Endothelial cell of umbilical vein (primary cell): ENCODE measurements around the gene DUSP10.

Experiments used
- CTCF ChIP-seq, 2 donors: IDR thresholded peaks; 1 replicate in 1 of 2; 2 replicates in 1 of 2; pipeline ENCODE4 v1.5.1; 2011; ENCODE audit warnings: low read length in 2 of 2, mild to moderate bottlenecking in 2 of 2, moderate library complexity in 2 of 2, control low read depth in 1 of 2, inconsistent platforms in 1 of 2, low read depth in 1 of 2; ENCODE audit not compliant: insufficient read depth in 1 of 2; ENCODE audit errors: extremely low read depth in 1 of 2
- EZH2 ChIP-seq: IDR thresholded peaks from 2 replicates; pipeline ENCODE4 v1.6.1; 2012; ENCODE audit warnings: borderline replicate concordance, low read depth, mild to moderate bottlenecking, moderate library complexity, low read length, inconsistent platforms; ENCODE audit not compliant: severe bottlenecking
- JUN ChIP-seq: IDR thresholded peaks from 2 replicates; pipeline ENCODE4 v1.6.1; 2011; ENCODE audit warnings: borderline replicate concordance, low read depth; ENCODE audit not compliant: insufficient read length, insufficient read depth
- MAX ChIP-seq: IDR thresholded peaks from 2 replicates; pipeline ENCODE4 v1.6.1; 2011; ENCODE audit not compliant: insufficient read depth, insufficient read length
- MYC ChIP-seq: IDR thresholded peaks from one replicate; pipeline ENCODE4 v1.6.1; 2011; ENCODE audit warnings: mild to moderate bottlenecking, low read depth, low read length
- POLR2A ChIP-seq: IDR thresholded peaks from 2 replicates; pipeline ENCODE4 v1.6.1; 2012; ENCODE audit warnings: low read depth, mild to moderate bottlenecking, control low read depth, low read length
- POLR2AphosphoS5 ChIP-seq: IDR thresholded peaks from 2 replicates; pipeline ENCODE4 v1.6.1; 2012; ENCODE audit warnings: low read depth, mild to moderate bottlenecking, control low read depth, low read length, moderate library complexity; ENCODE audit not compliant: insufficient read depth

- no peak for TF ChIP-seq CTCF (IDR thresholded peaks at IDR 0.05; ENCODE audit: extremely low read depth in 1 of 2, insufficient read depth in 1 of 2, low read depth in 1 of 2, low read length in 2 of 2)
- TF ChIP-seq POLR2A, result no peak
- no peak for TF ChIP-seq POLR2AphosphoS5
- no peak for TF ChIP-seq MAX
- no peak for TF ChIP-seq JUN
- TF ChIP-seq EZH2, result no peak
- no peak for TF ChIP-seq MYC
Observed at GRCh38 chr1:221664253-221664652, 77.6 kb downstream of the DUSP10 start.
